Choroid plexus epithelial cell (primary cell): ENCODE measurements around the gene E2F1.
A peak's percentile ranks its signal among the peaks of the same experiment; 100 is the strongest.

ENCODE experiments used
- DNase-seq: peaks from one replicate; pipeline ENCODE4 v3.0.0-alpha.2; 2010; ENCODE audit warnings: low read depth
- H3K4me3 ChIP-seq: 2 replicates; pipeline ENCODE4 v1.5.1; 2011; ENCODE audit warnings: low read depth, mild to moderate bottlenecking, control low read depth, low read length, moderate library complexity
- CTCF ChIP-seq: conservative IDR thresholded peaks from 2 replicates; pipeline ENCODE4 v1.5.1; 2011; ENCODE audit warnings: low read depth, mild to moderate bottlenecking, control low read depth, inconsistent platforms, low read length, moderate library complexity

E2F1 gene

GRCh38 chr20:33687370-33687915 is 1.3 kb upstream of the E2F1 start:
- no peak overlapping the region for H3K4me3 ChIP-seq
- peak; percentile 40 for DNase-seq
- TF ChIP-seq CTCF = no peak

GRCh38 chr20:33686984-33687366 is 790 bp upstream of the E2F1 start:
- peak overlapping the region; percentile 48 for H3K4me3 ChIP-seq
- TF ChIP-seq CTCF = no peak

DNA sequence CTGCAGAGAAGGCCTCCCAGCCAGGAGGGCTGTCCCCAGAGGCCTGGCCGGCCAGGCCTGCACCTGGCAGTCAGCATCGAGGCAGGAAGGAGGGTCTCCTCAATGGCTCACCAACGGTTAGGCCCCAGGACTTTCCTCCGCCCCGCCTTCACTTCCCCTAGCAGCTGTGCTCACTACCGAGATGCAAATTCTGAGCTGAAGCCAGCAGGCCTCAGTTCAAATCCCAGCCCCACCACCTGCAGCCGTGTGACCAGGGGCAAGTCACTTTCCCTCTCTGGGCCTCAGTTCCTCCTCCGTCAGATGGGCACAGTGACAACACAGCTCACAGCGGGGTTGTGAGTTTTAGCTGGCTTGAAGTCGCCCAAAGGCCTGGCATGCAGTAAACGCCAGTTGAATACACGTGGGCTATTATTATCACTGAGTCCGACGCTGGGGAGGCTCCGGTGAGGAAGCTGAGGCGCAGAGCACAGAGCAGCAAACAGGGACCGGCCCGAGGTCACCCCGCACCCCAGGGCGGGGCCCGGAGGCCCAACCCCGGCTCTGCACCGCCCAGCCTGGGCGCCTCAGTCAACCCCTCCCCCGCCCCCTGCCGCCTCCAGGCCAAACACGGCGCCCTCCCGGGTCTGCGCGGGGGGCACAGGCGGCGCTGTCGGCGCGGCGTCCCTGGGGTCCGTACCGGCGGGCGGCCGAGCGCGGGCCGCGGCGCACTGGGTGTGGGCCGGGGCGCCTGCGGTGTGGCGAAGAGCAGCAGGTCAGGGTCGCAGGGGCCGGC is 671 bp downstream of the E2F1 start:
- H3K4me3 ChIP-seq = peak overlapping the region; percentile 47
- no peak for TF ChIP-seq CTCF
- no peak for DNase-seq

More at GRCh38 chr20:33686984-33687366, 790 bp upstream of the E2F1 start:
- DNase-seq = no peak

DNA sequence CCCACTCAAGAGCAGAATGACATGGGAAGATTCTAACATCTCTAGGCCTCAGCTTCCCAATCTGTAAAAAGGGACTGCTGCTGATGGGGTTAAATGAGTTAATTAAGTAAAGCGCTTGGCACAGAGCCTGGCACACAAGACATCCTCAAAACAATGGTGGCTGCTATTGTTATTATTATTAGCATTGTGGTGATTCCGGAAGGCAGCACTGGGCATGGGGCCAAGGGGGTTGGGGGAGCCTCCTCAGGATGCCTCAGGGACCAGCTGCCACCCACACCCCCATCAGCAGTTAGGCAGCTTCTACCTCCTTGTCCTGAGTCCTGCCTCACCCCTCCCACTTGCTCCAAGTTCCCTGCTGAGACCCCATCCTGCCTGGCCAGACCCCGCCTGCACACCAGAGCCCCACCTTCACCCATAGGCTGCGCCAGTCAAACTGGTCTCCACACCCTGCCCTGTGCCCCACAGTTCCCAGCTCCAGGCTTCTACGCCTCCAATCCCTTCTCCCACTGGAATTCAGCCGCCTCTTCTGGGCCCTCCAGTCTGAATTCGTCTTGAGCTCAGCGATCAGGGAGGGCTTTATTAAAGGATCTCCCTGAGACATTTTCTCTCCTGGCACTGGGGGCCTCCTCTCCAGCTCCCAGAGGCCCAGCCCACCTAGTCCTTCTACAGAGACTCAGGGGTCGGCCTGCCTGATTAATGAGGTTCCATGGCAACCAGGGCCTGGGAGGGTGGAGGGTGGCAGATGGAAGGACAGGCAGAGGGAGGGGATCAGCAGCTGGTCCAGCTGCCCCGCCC is 1.5 kb downstream of the E2F1 start:
- DNase-seq = no peak
- no peak for TF ChIP-seq CTCF
- H3K4me3 ChIP-seq = no peak overlapping the region

DNA sequence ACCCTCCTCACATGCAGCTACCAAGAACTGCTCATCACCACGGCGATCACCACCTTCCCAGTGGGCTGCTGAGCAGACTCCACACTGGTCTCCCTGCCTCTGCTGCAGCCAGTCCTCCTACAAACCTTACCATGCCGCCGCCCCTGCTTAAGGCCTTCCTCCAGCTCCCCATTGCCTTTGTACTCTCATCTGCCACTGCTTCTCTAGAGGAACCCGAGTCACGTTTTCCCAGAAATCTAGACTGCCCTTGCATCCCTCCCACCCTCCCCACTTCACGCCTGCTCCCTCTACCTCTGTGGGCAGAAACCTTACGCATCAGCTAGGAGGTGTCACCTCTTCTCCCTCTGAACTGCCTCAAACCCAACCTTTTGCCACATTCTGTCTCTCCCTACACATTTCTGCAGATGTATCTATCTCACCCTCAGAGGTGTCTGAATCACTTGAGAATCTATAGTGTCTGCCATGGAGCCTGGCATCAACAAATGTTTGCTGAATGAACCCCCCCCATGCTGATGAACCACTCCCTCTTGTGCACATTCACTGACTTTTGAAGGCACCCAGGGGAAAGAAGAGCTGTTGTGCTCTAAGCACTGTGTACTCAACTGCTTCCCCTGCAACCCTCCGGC is 4.3 kb downstream of the E2F1 start:
- DNase-seq = no peak
- no peak overlapping the region for H3K4me3 ChIP-seq
- no peak for TF ChIP-seq CTCF

- H3K4me3 ChIP-seq = no peak overlapping the region
- TF ChIP-seq CTCF = no peak
These were observed 4.9 kb downstream of the E2F1 start for GRCh38 chr20:33681288-33681687.

More at GRCh38 chr20:33681288-33681687, 4.9 kb downstream of the E2F1 start:
- DNase-seq = no peak
